SU-DHL-6 (cell line): Measurements from ENCODE around the gene BICC1.

Experiments
- EZH2phosphoT487 ChIP-seq: fragments of 200-600 bp; sonication (generic), shearing (Covaris generic); conservative IDR thresholded peaks from 2 replicates; pipeline ENCODE4 v1.6.1; 2018; ENCODE audit warnings: mild to moderate bottlenecking, antibody characterized with exemption, low read length, moderate library complexity, mixed read lengths
- TF ChIP-seq, protein P1 (sequence below): fragments of 200-600 bp; sonication (generic); IDR thresholded peaks from one replicate; pipeline ENCODE4 v1.5.1; 2017; ENCODE audit warnings: antibody characterized with exemption, mild to moderate bottlenecking, low read length, moderate library complexity; ENCODE audit not compliant: insufficient read depth, poor library complexity, severe bottlenecking

DNA sequence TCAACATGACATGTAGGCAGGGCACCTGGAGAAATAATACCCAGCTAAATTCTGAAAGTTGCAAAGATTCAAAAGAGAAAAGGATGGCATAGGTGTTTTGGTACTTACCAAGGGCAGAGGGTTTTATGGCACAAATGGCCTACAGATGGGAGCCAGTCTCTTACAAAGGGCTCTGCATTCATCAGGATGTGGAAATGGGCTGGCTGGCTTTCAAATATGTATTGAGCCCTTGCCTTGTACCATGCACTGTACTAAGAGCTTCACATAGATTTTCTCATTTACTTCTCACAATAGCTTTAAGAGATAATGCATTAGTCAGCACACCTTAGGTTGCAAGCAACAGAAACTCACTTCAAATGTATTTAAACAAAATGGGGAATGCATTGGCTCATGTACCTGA lies 327.1 kb downstream of the BICC1 start:
- TF ChIP-seq, protein P1, sequence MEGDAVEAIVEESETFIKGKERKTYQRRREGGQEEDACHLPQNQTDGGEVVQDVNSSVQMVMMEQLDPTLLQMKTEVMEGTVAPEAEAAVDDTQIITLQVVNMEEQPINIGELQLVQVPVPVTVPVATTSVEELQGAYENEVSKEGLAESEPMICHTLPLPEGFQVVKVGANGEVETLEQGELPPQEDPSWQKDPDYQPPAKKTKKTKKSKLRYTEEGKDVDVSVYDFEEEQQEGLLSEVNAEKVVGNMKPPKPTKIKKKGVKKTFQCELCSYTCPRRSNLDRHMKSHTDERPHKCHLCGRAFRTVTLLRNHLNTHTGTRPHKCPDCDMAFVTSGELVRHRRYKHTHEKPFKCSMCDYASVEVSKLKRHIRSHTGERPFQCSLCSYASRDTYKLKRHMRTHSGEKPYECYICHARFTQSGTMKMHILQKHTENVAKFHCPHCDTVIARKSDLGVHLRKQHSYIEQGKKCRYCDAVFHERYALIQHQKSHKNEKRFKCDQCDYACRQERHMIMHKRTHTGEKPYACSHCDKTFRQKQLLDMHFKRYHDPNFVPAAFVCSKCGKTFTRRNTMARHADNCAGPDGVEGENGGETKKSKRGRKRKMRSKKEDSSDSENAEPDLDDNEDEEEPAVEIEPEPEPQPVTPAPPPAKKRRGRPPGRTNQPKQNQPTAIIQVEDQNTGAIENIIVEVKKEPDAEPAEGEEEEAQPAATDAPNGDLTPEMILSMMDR = no peak
- no peak for TF ChIP-seq EZH2phosphoT487
